K562 (cell line): ENCODE measurements around the gene ATP9B. TPM values are rescaled to one million over a fixed set of nuclear protein-coding genes. Genes with fewer than 3 reads are reported as not detected.

Source experiments
- PHTF2 ChIP-seq: fragments of 250-450 bp; sonication (Bioruptor Pico); IDR thresholded peaks from 2 replicates; pipeline ENCODE4 v1.5.0; 2021; ENCODE audit warnings: mild to moderate bottlenecking
- PTRF ChIP-seq: fragments of 450-650 bp; IDR thresholded peaks from 2 replicates; pipeline ENCODE4 v1.6.1; 2016; ENCODE audit warnings: mild to moderate bottlenecking, missing genetic modification characterization, missing compliant biosample characterization
- XRCC4 ChIP-seq: IDR thresholded peaks from one replicate; pipeline ENCODE4 v1.6.1; 2011; ENCODE audit not compliant: insufficient read depth, insufficient read length; ENCODE audit errors: extremely low read depth
- ZNF445 ChIP-seq: fragments of 250-450 bp; sonication (Bioruptor Pico); IDR thresholded peaks from 2 replicates; pipeline ENCODE4 v1.4.0; 2020; ENCODE audit warnings: low read depth, mild to moderate bottlenecking, moderate library complexity
- ZSCAN32 ChIP-seq: fragments of 450-650 bp; formaldehyde crosslinking; IDR thresholded peaks from 2 replicates; pipeline ENCODE4 v1.4.0; 2020; ENCODE audit warnings: mild to moderate bottlenecking, moderate library complexity
- polyA plus RNA-seq, 8 experiments: library from polyadenylated mRNA; depleted of rRNA in 4 of 8; stranded (reverse) in 5 of 8; unstranded in 3 of 8; fragments of >200 nt; fragmentation: Nextera tagmentation in 2 of 8; fragmentation: Illumina TruSeq in 1 of 8; extraction: Ambion mirVana in 2 of 8; extraction: Trizol in 1 of 8; gene quantifications; 2 replicates each; pipeline versions ENCODE4 v1.2.1 to v1.2.3, GENCODE V29; 2011 to 2014; ENCODE audit warnings: inconsistent platforms in 1 of 8, missing spikeins in 1 of 8
- total RNA-seq, 7 experiments: library from RNA; depleted of rRNA in 6 of 7; stranded (reverse); fragments of >200 nt in 6 of 7; fragmentation: Illumina TruSeq in 2 of 7; extraction: Trizol in 2 of 7; gene quantifications; 2 replicates each; pipeline versions ENCODE4 v1.2.1 to v1.2.3, GENCODE V29; 2011 to 2021; ENCODE audit warnings: low replicate concordance in 1 of 7
- TF ChIP-seq, protein P1 (sequence below): fragments of 200-800 bp; sonication (Bioruptor generic); IDR thresholded peaks from 2 replicates; pipeline ENCODE4 v1.6.1; 2016; ENCODE audit warnings: missing genetic modification characterization, missing compliant biosample characterization
- TF ChIP-seq, protein P2 (sequence below): fragments of 250-450 bp; sonication (Bioruptor Pico); IDR thresholded peaks from 2 replicates; pipeline ENCODE4 v1.9.0; 2021; ENCODE audit warnings: mild to moderate bottlenecking, inconsistent platforms

The ATP9B gene
- total and polyA plus RNA-seq, 9 of the 15 experiments (the other 6 are each of a cell fraction or from before 2014, with no cell fraction given), result 0.66 to 13.2 (median 7.9) TPM

DNA sequence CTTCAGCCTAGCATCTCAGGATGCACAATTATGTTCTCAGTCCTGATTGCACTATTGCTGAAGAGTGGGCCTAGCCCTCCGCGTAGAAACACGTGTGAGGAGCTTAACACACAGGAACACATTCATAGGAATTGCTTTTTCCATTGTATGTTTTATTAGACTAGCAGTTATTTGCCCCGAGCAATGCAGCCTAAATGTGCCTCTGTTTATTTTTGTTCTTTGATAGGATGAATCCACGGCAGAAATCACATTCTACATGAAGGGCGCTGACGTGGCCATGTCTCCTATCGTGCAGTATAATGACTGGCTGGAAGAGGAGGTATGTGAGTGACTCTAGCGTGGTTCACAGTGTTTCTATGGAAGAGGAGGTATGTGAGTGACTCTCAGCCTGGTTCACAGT, 260.6 kb downstream of the ATP9B start (continued):
- TF ChIP-seq, protein P1, sequence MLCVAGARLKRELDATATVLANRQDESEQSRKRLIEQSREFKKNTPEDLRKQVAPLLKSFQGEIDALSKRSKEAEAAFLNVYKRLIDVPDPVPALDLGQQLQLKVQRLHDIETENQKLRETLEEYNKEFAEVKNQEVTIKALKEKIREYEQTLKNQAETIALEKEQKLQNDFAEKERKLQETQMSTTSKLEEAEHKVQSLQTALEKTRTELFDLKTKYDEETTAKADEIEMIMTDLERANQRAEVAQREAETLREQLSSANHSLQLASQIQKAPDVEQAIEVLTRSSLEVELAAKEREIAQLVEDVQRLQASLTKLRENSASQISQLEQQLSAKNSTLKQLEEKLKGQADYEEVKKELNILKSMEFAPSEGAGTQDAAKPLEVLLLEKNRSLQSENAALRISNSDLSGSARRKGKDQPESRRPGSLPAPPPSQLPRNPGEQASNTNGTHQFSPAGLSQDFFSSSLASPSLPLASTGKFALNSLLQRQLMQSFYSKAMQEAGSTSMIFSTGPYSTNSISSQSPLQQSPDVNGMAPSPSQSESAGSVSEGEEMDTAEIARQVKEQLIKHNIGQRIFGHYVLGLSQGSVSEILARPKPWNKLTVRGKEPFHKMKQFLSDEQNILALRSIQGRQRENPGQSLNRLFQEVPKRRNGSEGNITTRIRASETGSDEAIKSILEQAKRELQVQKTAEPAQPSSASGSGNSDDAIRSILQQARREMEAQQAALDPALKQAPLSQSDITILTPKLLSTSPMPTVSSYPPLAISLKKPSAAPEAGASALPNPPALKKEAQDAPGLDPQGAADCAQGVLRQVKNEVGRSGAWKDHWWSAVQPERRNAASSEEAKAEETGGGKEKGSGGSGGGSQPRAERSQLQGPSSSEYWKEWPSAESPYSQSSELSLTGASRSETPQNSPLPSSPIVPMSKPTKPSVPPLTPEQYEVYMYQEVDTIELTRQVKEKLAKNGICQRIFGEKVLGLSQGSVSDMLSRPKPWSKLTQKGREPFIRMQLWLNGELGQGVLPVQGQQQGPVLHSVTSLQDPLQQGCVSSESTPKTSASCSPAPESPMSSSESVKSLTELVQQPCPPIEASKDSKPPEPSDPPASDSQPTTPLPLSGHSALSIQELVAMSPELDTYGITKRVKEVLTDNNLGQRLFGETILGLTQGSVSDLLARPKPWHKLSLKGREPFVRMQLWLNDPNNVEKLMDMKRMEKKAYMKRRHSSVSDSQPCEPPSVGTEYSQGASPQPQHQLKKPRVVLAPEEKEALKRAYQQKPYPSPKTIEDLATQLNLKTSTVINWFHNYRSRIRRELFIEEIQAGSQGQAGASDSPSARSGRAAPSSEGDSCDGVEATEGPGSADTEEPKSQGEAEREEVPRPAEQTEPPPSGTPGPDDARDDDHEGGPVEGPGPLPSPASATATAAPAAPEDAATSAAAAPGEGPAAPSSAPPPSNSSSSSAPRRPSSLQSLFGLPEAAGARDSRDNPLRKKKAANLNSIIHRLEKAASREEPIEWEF (CRISPR knock-in tag), result no peak
- TF ChIP-seq ZSCAN32 (CRISPR knock-in tag), result no peak
- TF ChIP-seq, protein P2, sequence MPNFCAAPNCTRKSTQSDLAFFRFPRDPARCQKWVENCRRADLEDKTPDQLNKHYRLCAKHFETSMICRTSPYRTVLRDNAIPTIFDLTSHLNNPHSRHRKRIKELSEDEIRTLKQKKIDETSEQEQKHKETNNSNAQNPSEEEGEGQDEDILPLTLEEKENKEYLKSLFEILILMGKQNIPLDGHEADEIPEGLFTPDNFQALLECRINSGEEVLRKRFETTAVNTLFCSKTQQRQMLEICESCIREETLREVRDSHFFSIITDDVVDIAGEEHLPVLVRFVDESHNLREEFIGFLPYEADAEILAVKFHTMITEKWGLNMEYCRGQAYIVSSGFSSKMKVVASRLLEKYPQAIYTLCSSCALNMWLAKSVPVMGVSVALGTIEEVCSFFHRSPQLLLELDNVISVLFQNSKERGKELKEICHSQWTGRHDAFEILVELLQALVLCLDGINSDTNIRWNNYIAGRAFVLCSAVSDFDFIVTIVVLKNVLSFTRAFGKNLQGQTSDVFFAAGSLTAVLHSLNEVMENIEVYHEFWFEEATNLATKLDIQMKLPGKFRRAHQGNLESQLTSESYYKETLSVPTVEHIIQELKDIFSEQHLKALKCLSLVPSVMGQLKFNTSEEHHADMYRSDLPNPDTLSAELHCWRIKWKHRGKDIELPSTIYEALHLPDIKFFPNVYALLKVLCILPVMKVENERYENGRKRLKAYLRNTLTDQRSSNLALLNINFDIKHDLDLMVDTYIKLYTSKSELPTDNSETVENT (CRISPR knock-in tag), result no peak
- TF ChIP-seq ZNF445 (CRISPR knock-in tag), result no peak
- TF ChIP-seq PTRF (tag), result no peak
- TF ChIP-seq PHTF2, result no peak
- TF ChIP-seq XRCC4, result no peak
